Measurements from ENCODE around the gene CDH13. TPM values are rescaled to one million over a fixed set of nuclear protein-coding genes. Genes with fewer than 3 reads are reported as not detected.

CDH13 gene
- total and polyA plus RNA-seq, 2 of the 8 experiments (the other 6 are each of a cell fraction or from before 2014, with no cell fraction given) = 2.3 to 2.4 TPM

GRCh38 chr16:83109490-83110125 lies 482.8 kb downstream of the CDH13 start:
- no peak overlapping the region for H2AK5ac ChIP-seq (ENCODE audit: low read depth, low read length)
- no peak overlapping the region for H3K4me3 ChIP-seq (ENCODE audit: extremely low read depth in 1 of 4, insufficient read depth in 2 of 4, low read depth in 3 of 4, low read length in 4 of 4)
- H3K27me3 ChIP-seq (replicated peaks in 1 of 4; ENCODE audit: control insufficient read depth in 3 of 4, extremely low read depth in 1 of 4, insufficient read depth in 3 of 4, low read length in 3 of 4) = peaks cover 0 to 5% (median 0%) of the 10 kb centered on the region in 4 experiments; a peak in 2 of 7 replicates
- CTCF ChIA-PET (ENCODE audit: partially characterized antibody) = no interaction called here
- H4K8ac ChIP-seq (ENCODE audit: extremely low read depth, insufficient read depth, low read length) = no peak overlapping the region
- H2AFZ ChIP-seq (ENCODE audit: low read length) = no peak overlapping the region
- H4K20me1 ChIP-seq (replicated peaks in 1 of 2; ENCODE audit: control insufficient read depth in 1 of 2, insufficient read depth in 2 of 2, low read length in 2 of 2) = no peaks in the 10 kb centered on the region
- FAIRE-seq = no peak
- no peak for DNase-seq (ENCODE audit: low read depth in 1 of 2, low spot score in 2 of 2)
- no peaks in the 10 kb centered on the region for H3K79me1 ChIP-seq (ENCODE audit: low read depth, low read length)
- H3K14ac ChIP-seq (ENCODE audit: insufficient read length) = no peak overlapping the region
- no peaks in the 10 kb centered on the region for H3K9me3 ChIP-seq (ENCODE audit: insufficient read depth in 2 of 2, low read depth in 1 of 2, low read length in 1 of 2)
- no peak overlapping the region for H3K23ac ChIP-seq (ENCODE audit: insufficient read length)
- H3K56ac ChIP-seq (replicated peaks; ENCODE audit: insufficient read length, low read depth, low read length) = no peak overlapping the region
- 89% methylated on average over 10 of the region's 10 CpGs; no CpG with 5 or more reads in 1 of the 2 experiments for WGBS, 2 experiments (ENCODE audit: extremely low coverage in 1 of 2, insufficient coverage in 1 of 2, insufficient read length in 1 of 2, insufficient replicate concordance in 2 of 2, low coverage in 1 of 2, low lambda C conversion rate in 2 of 2, missing lambda C conversion rate in 1 of 2)
- H4K91ac ChIP-seq (replicated peaks; ENCODE audit: insufficient read length, low read length) = no peak overlapping the region
- H2BK5ac ChIP-seq (ENCODE audit: low read depth, low read length) = no peak overlapping the region
- H2BK20ac ChIP-seq (ENCODE audit: low read length) = no peak overlapping the region
- no peaks in the 10 kb centered on the region for H3K36me3 ChIP-seq (ENCODE audit: control insufficient read depth in 2 of 4, insufficient read depth in 4 of 4, low read length in 3 of 4)
- peaks cover 0 to 7% (median 3%) of the 10 kb centered on the region in 4 experiments; a peak in 3 of 7 replicates for H3K4me1 ChIP-seq (replicated peaks in 1 of 4; ENCODE audit: control insufficient read depth in 3 of 4, insufficient read depth in 4 of 4, low read length in 3 of 4)
- H3K9ac ChIP-seq (replicated peaks in 1 of 4; ENCODE audit: extremely low read depth in 1 of 4, low read depth in 3 of 4, low read length in 3 of 4) = no peak overlapping the region
- H3K27ac ChIP-seq (ENCODE audit: low read depth, low read length) = no peak overlapping the region
- no peak overlapping the region for H3K18ac ChIP-seq (ENCODE audit: extremely low read depth, low read length)
- H3K4ac ChIP-seq (replicated peaks; ENCODE audit: insufficient read length, low read depth, low read length) = no peak overlapping the region
- no peak overlapping the region for H2BK12ac ChIP-seq (ENCODE audit: low read depth, low read length)
- H3K4me2 ChIP-seq (ENCODE audit: insufficient read depth in 1 of 2, low read depth in 2 of 2, low read length in 2 of 2) = no peak overlapping the region
- no peaks in the 10 kb centered on the region for H3K79me2 ChIP-seq (ENCODE audit: control insufficient read depth in 1 of 2, insufficient read depth in 2 of 2, low read length in 2 of 2)
- H3K23me2 ChIP-seq (ENCODE audit: low read depth, low read length) = peaks cover 2% of the 10 kb centered on the region; the same call in 1 of the 2 replicates
- TF ChIP-seq TEAD4 (IDR thresholded peaks at IDR 0.05; ENCODE audit: low read depth, low read length) = no peak
- TF ChIP-seq POLR2A (IDR thresholded peaks at IDR 0.05; ENCODE audit: control extremely low read depth in 1 of 2, low read depth in 2 of 2, low read length in 2 of 2) = no peak
- TF ChIP-seq SUZ12 (IDR thresholded peaks at IDR 0.05; ENCODE audit: low read length) = no peak
- TF ChIP-seq YY1 (IDR thresholded peaks at IDR 0.05; ENCODE audit: low read depth, low read length) = no peak
- TF ChIP-seq BACH1 (IDR thresholded peaks at IDR 0.05; ENCODE audit: low read length) = no peak
- TF ChIP-seq SAP30 (IDR thresholded peaks at IDR 0.05; ENCODE audit: insufficient read depth, insufficient replicate concordance, low read length) = no peak
- TF ChIP-seq SP2 (IDR thresholded peaks at IDR 0.05; ENCODE audit: low read length) = no peak
- TF ChIP-seq ZNF274 (IDR thresholded peaks at IDR 0.05; ENCODE audit: borderline replicate concordance, extremely low read depth, low read length) = no peak
- no peak for TF ChIP-seq CHD1 (IDR thresholded peaks at IDR 0.05; ENCODE audit: low read depth, low read length)
- TF ChIP-seq SIN3A (conservative IDR thresholded peaks at IDR 0.05 in 1 of 2, IDR thresholded peaks at IDR 0.05 in 1 of 2; ENCODE audit: low read depth in 1 of 2, low read length in 2 of 2) = no peak
- TF ChIP-seq FOSL1 (IDR thresholded peaks at IDR 0.05; ENCODE audit: insufficient read depth, low read depth, low read length) = no peak
- no peak for TF ChIP-seq GTF2F1 (IDR thresholded peaks at IDR 0.05; ENCODE audit: borderline replicate concordance, low read depth, low read length)
- no peak for TF ChIP-seq CREB1 (IDR thresholded peaks at IDR 0.05)
- TF ChIP-seq, protein P1, sequence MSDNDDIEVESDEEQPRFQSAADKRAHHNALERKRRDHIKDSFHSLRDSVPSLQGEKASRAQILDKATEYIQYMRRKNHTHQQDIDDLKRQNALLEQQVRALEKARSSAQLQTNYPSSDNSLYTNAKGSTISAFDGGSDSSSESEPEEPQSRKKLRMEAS (IDR thresholded peaks at IDR 0.05) = no peak
- no peak for TF ChIP-seq SP1 (IDR thresholded peaks at IDR 0.05; ENCODE audit: low read depth, low read length)
- no peak overlapping the region for H4K5ac ChIP-seq (ENCODE audit: insufficient read length, low read depth, low read length)
- H2BK15ac ChIP-seq (ENCODE audit: low read length) = no peak overlapping the region
- no peak overlapping the region for H2BK120ac ChIP-seq (replicated peaks; ENCODE audit: low read depth, low read length)
- POLR2A ChIA-PET (ENCODE audit: partially characterized antibody) = no interaction called here
